ENCODE data around the gene SLC22A3.

DNA sequence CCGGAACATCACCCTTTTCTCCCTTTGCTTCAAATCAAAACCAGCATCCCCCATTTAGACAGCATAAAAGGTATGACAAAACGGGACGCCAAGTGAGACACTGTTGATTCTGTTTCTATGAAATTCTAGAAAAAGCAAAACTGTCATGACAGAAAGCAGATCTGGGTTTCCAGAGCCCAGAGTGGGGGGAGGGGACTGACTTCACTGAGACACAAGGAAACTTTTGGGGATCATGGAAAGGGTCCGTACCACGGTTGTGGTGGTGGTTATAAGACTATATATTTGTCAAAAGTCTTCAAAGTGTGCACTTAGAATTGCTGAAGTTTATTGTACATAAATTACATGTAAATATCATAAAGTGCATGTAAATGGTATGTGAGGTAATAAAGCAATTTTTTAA is 82.6 kb downstream of the SLC22A3 start:
- TF ChIP-seq, protein P1, sequence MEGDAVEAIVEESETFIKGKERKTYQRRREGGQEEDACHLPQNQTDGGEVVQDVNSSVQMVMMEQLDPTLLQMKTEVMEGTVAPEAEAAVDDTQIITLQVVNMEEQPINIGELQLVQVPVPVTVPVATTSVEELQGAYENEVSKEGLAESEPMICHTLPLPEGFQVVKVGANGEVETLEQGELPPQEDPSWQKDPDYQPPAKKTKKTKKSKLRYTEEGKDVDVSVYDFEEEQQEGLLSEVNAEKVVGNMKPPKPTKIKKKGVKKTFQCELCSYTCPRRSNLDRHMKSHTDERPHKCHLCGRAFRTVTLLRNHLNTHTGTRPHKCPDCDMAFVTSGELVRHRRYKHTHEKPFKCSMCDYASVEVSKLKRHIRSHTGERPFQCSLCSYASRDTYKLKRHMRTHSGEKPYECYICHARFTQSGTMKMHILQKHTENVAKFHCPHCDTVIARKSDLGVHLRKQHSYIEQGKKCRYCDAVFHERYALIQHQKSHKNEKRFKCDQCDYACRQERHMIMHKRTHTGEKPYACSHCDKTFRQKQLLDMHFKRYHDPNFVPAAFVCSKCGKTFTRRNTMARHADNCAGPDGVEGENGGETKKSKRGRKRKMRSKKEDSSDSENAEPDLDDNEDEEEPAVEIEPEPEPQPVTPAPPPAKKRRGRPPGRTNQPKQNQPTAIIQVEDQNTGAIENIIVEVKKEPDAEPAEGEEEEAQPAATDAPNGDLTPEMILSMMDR (conservative IDR thresholded peaks at IDR 0.05 in 1 of 2, IDR thresholded peaks at IDR 0.05 in 1 of 2; ENCODE audit: low read depth in 1 of 2, low read length in 2 of 2), result no peak
- TF ChIP-seq EZH2 (IDR thresholded peaks at IDR 0.05; ENCODE audit: low read length, missing control alignments), result no peak

Data from fibroblast of lung (primary cell).